Panc1 (cell line): ENCODE data around the gene KRT6C. TPM values are rescaled to one million over a fixed set of nuclear protein-coding genes. Genes with fewer than 3 reads are reported as not detected.

ENCODE experiments used
- ATAC-seq: fragments of 200-7000 bp; cut with Tn5 transposase; 2 replicates; pipeline ENCODE4 v1.9.1; 2020; ENCODE audit warnings: mild to moderate bottlenecking, moderate library complexity
- BruUV-seq: library from RNA; stranded (reverse); fragments of 400-500 nt; replicated peaks from 2 replicates; lab custom pipeline; 2021; lab: Mats Ljungman, UMichigan
- CTCF ChIA-PET: fragments of 300-600 bp; sonication (Branson Sonifier 250); formaldehyde crosslinking; loops from one replicate; lab custom pipeline; 2022; ENCODE audit warnings: antibody characterized with exemption; lab: Charles Lee
- POLR2A ChIA-PET: fragments of 300-600 bp; sonication (Branson Sonifier 250); formaldehyde crosslinking; loops from one replicate; lab custom pipeline; 2022; ENCODE audit warnings: antibody characterized with exemption; lab: Charles Lee
- DNase-seq: peaks from one replicate; pipeline ENCODE4 v3.0.0-alpha.2; 2010; ENCODE audit warnings: low read depth, low spot score
- H3K27ac ChIP-seq: 2 replicates; pipeline ENCODE4 v1.5.1; 2011; ENCODE audit warnings: mild to moderate bottlenecking, low read length, inconsistent platforms
- H3K27me3 ChIP-seq: fragments of 200-500 bp; sonication (Bioruptor generic); 2 replicates; pipeline ENCODE4 v1.6.0; 2014; ENCODE audit warnings: low read length, inconsistent platforms; ENCODE audit not compliant: control insufficient read depth, insufficient read depth
- H3K36me3 ChIP-seq: fragments of 200-500 bp; sonication (Bioruptor generic); 2 replicates; pipeline ENCODE4 v1.5.1; 2014; ENCODE audit warnings: inconsistent platforms, mild to moderate bottlenecking, low read length, moderate library complexity; ENCODE audit not compliant: control insufficient read depth, insufficient read depth
- H3K4me1 ChIP-seq: 2 replicates; pipeline ENCODE4 v1.5.1; 2011; ENCODE audit warnings: inconsistent platforms, mild to moderate bottlenecking, low read length, moderate library complexity; ENCODE audit not compliant: control insufficient read depth, insufficient read depth
- H3K4me3 ChIP-seq, 2 experiments: 2 replicates each; pipeline ENCODE4 v1.5.1; 2011 to 2012; ENCODE audit warnings: low read depth in 2 of 2, low read length in 2 of 2, mild to moderate bottlenecking in 2 of 2, inconsistent platforms in 1 of 2, moderate library complexity in 1 of 2
- H3K9me3 ChIP-seq: fragments of 200-500 bp; sonication (Bioruptor generic); 2 replicates; pipeline ENCODE4 v1.5.1; 2014; ENCODE audit warnings: low read depth, mild to moderate bottlenecking, inconsistent platforms, low read length, moderate library complexity; ENCODE audit not compliant: control insufficient read depth, insufficient read depth
- CTCF ChIP-seq: fragments of 450-650 bp; IDR thresholded peaks from 2 replicates; pipeline ENCODE4 v1.5.1; 2017; ENCODE audit warnings: mild to moderate bottlenecking
- POLR2AphosphoS5 ChIP-seq: IDR thresholded peaks from 2 replicates; pipeline ENCODE4 v1.6.1; 2012; ENCODE audit warnings: mild to moderate bottlenecking, low read depth, low read length, moderate library complexity
- SIN3A ChIP-seq: IDR thresholded peaks from 2 replicates; pipeline ENCODE4 v1.6.1; 2012; ENCODE audit warnings: low read depth, mild to moderate bottlenecking, low read length, moderate library complexity, borderline replicate concordance; ENCODE audit not compliant: insufficient read depth
- TCF7L2 ChIP-seq: IDR thresholded peaks from 2 replicates; pipeline ENCODE4 v1.6.1; 2011; ENCODE audit warnings: mild to moderate bottlenecking, low read depth, low read length, inconsistent platforms
- in situ Hi-C: cut with HindIII; loops from 2 replicates; pipeline ENCODE4 v1.10.0; 2016; ENCODE audit warnings: low sequenced_read_pairs, low pct_unique_long_range_greater_than_20kb
- intact Hi-C: fragments of 100-400 bp; cut with micrococcal nuclease; formaldehyde crosslinking; loops from one replicate; pipeline ENCODE4 v1.10.0; 2022; ENCODE audit not compliant: unreplicated experiment
- total RNA-seq: library from RNA; stranded (reverse); gene quantifications from one replicate; pipeline ENCODE4 v1.2.1, GENCODE V29; 2021; ENCODE audit not compliant: unreplicated experiment
- TF ChIP-seq, protein P1 (sequence below), 2 experiments: IDR thresholded peaks; 2 replicates each; pipeline ENCODE4 v1.6.1; 2011 to 2012; ENCODE audit warnings: low read depth in 2 of 2, control low read depth in 1 of 2, low read length in 1 of 2, mild to moderate bottlenecking in 1 of 2, moderate library complexity in 1 of 2; ENCODE audit not compliant: insufficient read depth in 1 of 2

KRT6C gene
- total RNA-seq, 1 experiment from 2014 or later = not detected

DNA sequence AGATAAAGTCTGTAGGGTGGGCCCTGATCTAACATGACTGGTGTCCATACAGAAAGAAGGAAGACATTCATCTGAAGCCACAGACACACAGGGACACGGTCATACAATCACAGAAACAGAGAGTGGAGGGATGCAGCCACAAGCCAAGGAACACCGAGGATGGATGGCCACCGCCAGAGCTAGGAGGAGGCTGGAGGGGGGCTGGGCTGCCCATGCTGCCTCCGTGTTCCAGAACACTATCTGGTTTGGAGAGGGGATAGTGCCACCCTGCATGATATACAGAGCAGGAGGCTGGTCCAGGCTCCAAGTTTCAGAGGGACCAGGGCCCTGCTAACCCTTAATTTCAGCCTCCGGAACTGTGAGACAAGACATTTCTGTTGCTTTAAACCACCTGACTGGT is 48.1 kb downstream of the KRT6C start:
- Histone ChIP-seq H3K27me3 (peaks cover 8% of the 10 kb centered on the region), H3K36me3 (no peaks in the 10 kb centered on the region), H3K9me3 (no peaks in the 10 kb centered on the region), H3K4me1 (no peaks in the 10 kb centered on the region), H3K4me3 (no peak overlapping the region), H3K27ac (no peak overlapping the region)
- in situ Hi-C loops (no loop called here), intact Hi-C loops (no loop called here)
- no peak for TF ChIP-seq TCF7L2
- TF ChIP-seq POLR2AphosphoS5 = no peak
- no peak for TF ChIP-seq CTCF
- TF ChIP-seq SIN3A = no peak
- TF ChIP-seq, protein P1, sequence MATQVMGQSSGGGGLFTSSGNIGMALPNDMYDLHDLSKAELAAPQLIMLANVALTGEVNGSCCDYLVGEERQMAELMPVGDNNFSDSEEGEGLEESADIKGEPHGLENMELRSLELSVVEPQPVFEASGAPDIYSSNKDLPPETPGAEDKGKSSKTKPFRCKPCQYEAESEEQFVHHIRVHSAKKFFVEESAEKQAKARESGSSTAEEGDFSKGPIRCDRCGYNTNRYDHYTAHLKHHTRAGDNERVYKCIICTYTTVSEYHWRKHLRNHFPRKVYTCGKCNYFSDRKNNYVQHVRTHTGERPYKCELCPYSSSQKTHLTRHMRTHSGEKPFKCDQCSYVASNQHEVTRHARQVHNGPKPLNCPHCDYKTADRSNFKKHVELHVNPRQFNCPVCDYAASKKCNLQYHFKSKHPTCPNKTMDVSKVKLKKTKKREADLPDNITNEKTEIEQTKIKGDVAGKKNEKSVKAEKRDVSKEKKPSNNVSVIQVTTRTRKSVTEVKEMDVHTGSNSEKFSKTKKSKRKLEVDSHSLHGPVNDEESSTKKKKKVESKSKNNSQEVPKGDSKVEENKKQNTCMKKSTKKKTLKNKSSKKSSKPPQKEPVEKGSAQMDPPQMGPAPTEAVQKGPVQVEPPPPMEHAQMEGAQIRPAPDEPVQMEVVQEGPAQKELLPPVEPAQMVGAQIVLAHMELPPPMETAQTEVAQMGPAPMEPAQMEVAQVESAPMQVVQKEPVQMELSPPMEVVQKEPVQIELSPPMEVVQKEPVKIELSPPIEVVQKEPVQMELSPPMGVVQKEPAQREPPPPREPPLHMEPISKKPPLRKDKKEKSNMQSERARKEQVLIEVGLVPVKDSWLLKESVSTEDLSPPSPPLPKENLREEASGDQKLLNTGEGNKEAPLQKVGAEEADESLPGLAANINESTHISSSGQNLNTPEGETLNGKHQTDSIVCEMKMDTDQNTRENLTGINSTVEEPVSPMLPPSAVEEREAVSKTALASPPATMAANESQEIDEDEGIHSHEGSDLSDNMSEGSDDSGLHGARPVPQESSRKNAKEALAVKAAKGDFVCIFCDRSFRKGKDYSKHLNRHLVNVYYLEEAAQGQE (IDR thresholded peaks at IDR 0.05; ENCODE audit: insufficient read depth in 1 of 2, low read depth in 2 of 2, low read length in 1 of 2) = no peak
- BruUV-seq = no TSS peak
- POLR2A ChIA-PET = no interaction called here
- no peak for DNase-seq
- CTCF ChIA-PET = no interaction called here
- no peak for ATAC-seq

- in situ Hi-C loops = no loop called here
- no TSS peak for BruUV-seq
- intact Hi-C loops = no loop called here
- ChIA-PET POLR2A (no interaction called here), CTCF (interaction anchor here (0.6 kb wide), 1 partner anchor 16 kb away, joined by 4 read pairs; no protein-coding TSS in a partner anchor)
- Histone ChIP-seq H3K36me3 (no peaks in the 10 kb centered on the region), H3K27me3 (no peaks in the 10 kb centered on the region), H3K4me1 (no peaks in the 10 kb centered on the region), H3K4me3 (no peak overlapping the region), H3K9me3 (no peaks in the 10 kb centered on the region), H3K27ac (no peak overlapping the region)
- 0 out of 2 replicates have a peak, but pooled peaks have one; percentile 31 for ATAC-seq
- DNase-seq = no peak
- no peak for TF ChIP-seq TCF7L2
- TF ChIP-seq SIN3A = no peak
- no peak for TF ChIP-seq CTCF
- TF ChIP-seq, protein P1 (IDR thresholded peaks at IDR 0.05; ENCODE audit: insufficient read depth in 1 of 2, low read depth in 2 of 2, low read length in 1 of 2) = no peak
- TF ChIP-seq POLR2AphosphoS5 = no peak
Measured at GRCh38 chr12:52423661-52424500, 49.7 kb downstream of the KRT6C start.
